K562 (cell line): ENCODE data around the gene SLC22A1. TPM values are rescaled to one million over a fixed set of nuclear protein-coding genes. Genes with fewer than 3 reads are reported as not detected.

Source experiments
- BACH1 ChIP-seq: fragments of 200-800 bp; sonication (Bioruptor generic); IDR thresholded peaks from 2 replicates; pipeline ENCODE4 v1.6.1; 2016; ENCODE audit warnings: missing genetic modification characterization, missing compliant biosample characterization
- MAFG ChIP-seq: fragments of 450-650 bp; conservative IDR thresholded peaks from 2 replicates; pipeline ENCODE4 v1.6.1; 2016; ENCODE audit warnings: missing genetic modification characterization, missing compliant biosample characterization
- MEF2D ChIP-seq: conservative IDR thresholded peaks from 2 replicates; pipeline ENCODE4 v1.6.1; 2016; ENCODE audit warnings: low read depth, missing genetic modification characterization, missing compliant biosample characterization
- PML ChIP-seq: IDR thresholded peaks from 2 replicates; pipeline ENCODE4 v1.6.1; 2012; ENCODE audit warnings: low read length, inconsistent platforms
- SMAD2 ChIP-seq: fragments of 150-350 bp; IDR thresholded peaks from 2 replicates; pipeline ENCODE4 v1.6.1; 2014; ENCODE audit warnings: low read depth, mild to moderate bottlenecking, low read length
- SOX6 ChIP-seq: fragments of 450-650 bp; IDR thresholded peaks from 2 replicates; pipeline ENCODE4 v1.6.1; 2014; ENCODE audit warnings: mild to moderate bottlenecking
- STAG1 ChIP-seq: sonication (generic); formaldehyde crosslinking; IDR thresholded peaks from 2 replicates; pipeline ENCODE4 v1.5.0; 2020; ENCODE audit warnings: missing genetic modification reagents, borderline replicate concordance
- TRIM28 ChIP-seq: fragments of 450-650 bp; IDR thresholded peaks from 2 replicates; pipeline ENCODE4 v1.6.1; 2017
- ZBED1 ChIP-seq: IDR thresholded peaks from 2 replicates; pipeline ENCODE4 v1.6.1; 2014
- ZNF212 ChIP-seq: fragments of 450-650 bp; formaldehyde crosslinking; IDR thresholded peaks from 2 replicates; pipeline ENCODE4 v1.4.0; 2020; ENCODE audit warnings: mild to moderate bottlenecking
- ZNF23 ChIP-seq: fragments of 250-450 bp; sonication (Bioruptor Pico); IDR thresholded peaks from 2 replicates; pipeline ENCODE4 v1.4.0; 2020; ENCODE audit warnings: mild to moderate bottlenecking
- ZNF583 ChIP-seq: fragments of 250-450 bp; sonication (Bioruptor Pico); IDR thresholded peaks from 2 replicates; pipeline ENCODE4 v1.4.0; 2020
- polyA plus RNA-seq, 8 experiments: library from polyadenylated mRNA; depleted of rRNA in 4 of 8; stranded (reverse) in 5 of 8; unstranded in 3 of 8; fragments of >200 nt; fragmentation: Nextera tagmentation in 2 of 8; fragmentation: Illumina TruSeq in 1 of 8; extraction: Ambion mirVana in 2 of 8; extraction: Trizol in 1 of 8; gene quantifications; 2 replicates each; pipeline versions ENCODE4 v1.2.1 to v1.2.3, GENCODE V29; 2011 to 2014; ENCODE audit warnings: inconsistent platforms in 1 of 8, missing spikeins in 1 of 8
- total RNA-seq, 7 experiments: library from RNA; depleted of rRNA in 6 of 7; stranded (reverse); fragments of >200 nt in 6 of 7; fragmentation: Illumina TruSeq in 2 of 7; extraction: Trizol in 2 of 7; gene quantifications; 2 replicates each; pipeline versions ENCODE4 v1.2.1 to v1.2.3, GENCODE V29; 2011 to 2021; ENCODE audit warnings: low replicate concordance in 1 of 7
- TF ChIP-seq, protein P1 (sequence below): fragments of 150-350 bp; IDR thresholded peaks from 2 replicates; pipeline ENCODE4 v1.6.1; 2014; ENCODE audit warnings: low read depth, mild to moderate bottlenecking, low read length, borderline replicate concordance
- TF ChIP-seq, protein P2 (sequence below): sonication (generic); formaldehyde crosslinking; IDR thresholded peaks from 2 replicates; pipeline ENCODE4 v1.8.0; 2022; ENCODE audit warnings: mild to moderate bottlenecking, missing genetic modification reagents
- TF ChIP-seq, protein P3 (sequence below): sonication (generic); formaldehyde crosslinking; IDR thresholded peaks from 2 replicates; pipeline ENCODE4 v1.8.0; 2022; ENCODE audit warnings: mild to moderate bottlenecking, missing genetic modification reagents
- TF ChIP-seq, protein P4 (sequence below): fragments of 200-800 bp; sonication (Bioruptor generic); IDR thresholded peaks from 2 replicates; pipeline ENCODE4 v1.6.1; 2017; ENCODE audit warnings: missing genetic modification characterization, missing compliant biosample characterization
- TF ChIP-seq, protein P5 (sequence below): fragments of 450-650 bp; formaldehyde crosslinking; conservative IDR thresholded peaks from 2 replicates; pipeline ENCODE4 v1.4.0; 2022; ENCODE audit warnings: mild to moderate bottlenecking, missing genetic modification characterization

SLC22A1 gene
- total and polyA plus RNA-seq, 9 of the 15 experiments (the other 6 are each of a cell fraction or from before 2014, with no cell fraction given), result 0.11 to 0.60 (median 0.26) TPM; not detected in 4

DNA sequence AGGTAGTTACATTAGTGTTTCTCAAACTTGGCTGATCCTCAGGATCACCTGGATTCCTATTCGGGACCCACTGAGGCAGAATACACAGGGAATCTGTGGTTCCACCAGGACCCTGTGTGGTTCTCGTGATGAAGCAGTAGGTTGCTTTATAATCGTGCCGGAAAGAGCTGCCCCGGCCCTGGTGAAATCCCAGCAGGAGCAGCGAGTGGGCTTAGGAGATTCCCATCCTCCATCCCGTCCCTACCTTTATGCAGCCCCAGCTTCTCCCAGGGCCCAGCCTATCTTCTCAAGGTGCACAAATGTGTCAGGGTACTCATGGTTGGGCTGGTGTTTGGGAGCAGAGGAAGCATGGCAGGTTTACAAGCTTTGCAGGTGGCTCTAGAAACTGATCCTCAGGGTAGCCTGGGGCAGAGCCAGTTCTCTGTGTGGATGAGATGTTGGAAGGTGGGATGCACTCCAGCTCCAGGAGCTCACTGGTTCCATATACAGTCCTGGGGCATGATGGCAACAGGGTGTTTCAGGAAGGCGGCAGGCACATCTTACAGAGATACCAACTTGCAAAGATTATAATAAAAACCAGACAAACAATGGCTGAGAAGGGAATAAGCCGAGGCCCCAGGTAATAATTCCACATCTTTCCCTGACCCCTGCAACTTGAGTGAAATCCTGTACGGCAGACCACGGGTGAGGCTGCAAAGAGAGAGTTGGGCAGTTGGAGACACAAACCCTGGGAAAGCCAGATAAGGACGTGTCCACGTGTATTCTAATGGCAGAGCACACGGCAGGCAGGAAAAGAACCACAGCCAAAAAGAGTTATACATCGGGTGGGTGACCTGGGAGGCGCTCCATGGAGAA is 5.9 kb downstream of the SLC22A1 start (continued):
- TF ChIP-seq ZNF212 (CRISPR knock-in tag) (no peak), ZBED1 (no peak), MAFG (tag) (no peak), TRIM28 (no peak), ZNF23 (CRISPR knock-in tag) (no peak), BACH1 (tag) (no peak), SOX6 (no peak), PML (no peak), STAG1 (CRISPR knock-in tag) (no peak), ZNF583 (CRISPR knock-in tag) (no peak), SMAD2 (no peak), MEF2D (tag) (no peak)
- TF ChIP-seq, protein P1, sequence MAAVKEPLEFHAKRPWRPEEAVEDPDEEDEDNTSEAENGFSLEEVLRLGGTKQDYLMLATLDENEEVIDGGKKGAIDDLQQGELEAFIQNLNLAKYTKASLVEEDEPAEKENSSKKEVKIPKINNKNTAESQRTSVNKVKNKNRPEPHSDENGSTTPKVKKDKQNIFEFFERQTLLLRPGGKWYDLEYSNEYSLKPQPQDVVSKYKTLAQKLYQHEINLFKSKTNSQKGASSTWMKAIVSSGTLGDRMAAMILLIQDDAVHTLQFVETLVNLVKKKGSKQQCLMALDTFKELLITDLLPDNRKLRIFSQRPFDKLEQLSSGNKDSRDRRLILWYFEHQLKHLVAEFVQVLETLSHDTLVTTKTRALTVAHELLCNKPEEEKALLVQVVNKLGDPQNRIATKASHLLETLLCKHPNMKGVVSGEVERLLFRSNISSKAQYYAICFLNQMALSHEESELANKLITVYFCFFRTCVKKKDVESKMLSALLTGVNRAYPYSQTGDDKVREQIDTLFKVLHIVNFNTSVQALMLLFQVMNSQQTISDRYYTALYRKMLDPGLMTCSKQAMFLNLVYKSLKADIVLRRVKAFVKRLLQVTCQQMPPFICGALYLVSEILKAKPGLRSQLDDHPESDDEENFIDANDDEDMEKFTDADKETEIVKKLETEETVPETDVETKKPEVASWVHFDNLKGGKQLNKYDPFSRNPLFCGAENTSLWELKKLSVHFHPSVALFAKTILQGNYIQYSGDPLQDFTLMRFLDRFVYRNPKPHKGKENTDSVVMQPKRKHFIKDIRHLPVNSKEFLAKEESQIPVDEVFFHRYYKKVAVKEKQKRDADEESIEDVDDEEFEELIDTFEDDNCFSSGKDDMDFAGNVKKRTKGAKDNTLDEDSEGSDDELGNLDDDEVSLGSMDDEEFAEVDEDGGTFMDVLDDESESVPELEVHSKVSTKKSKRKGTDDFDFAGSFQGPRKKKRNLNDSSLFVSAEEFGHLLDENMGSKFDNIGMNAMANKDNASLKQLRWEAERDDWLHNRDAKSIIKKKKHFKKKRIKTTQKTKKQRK, result no peak
- TF ChIP-seq, protein P2, sequence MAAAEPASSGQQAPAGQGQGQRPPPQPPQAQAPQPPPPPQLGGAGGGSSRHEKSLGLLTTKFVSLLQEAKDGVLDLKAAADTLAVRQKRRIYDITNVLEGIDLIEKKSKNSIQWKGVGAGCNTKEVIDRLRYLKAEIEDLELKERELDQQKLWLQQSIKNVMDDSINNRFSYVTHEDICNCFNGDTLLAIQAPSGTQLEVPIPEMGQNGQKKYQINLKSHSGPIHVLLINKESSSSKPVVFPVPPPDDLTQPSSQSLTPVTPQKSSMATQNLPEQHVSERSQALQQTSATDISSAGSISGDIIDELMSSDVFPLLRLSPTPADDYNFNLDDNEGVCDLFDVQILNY (CRISPR knock-in tag), result no peak
- TF ChIP-seq, protein P3, sequence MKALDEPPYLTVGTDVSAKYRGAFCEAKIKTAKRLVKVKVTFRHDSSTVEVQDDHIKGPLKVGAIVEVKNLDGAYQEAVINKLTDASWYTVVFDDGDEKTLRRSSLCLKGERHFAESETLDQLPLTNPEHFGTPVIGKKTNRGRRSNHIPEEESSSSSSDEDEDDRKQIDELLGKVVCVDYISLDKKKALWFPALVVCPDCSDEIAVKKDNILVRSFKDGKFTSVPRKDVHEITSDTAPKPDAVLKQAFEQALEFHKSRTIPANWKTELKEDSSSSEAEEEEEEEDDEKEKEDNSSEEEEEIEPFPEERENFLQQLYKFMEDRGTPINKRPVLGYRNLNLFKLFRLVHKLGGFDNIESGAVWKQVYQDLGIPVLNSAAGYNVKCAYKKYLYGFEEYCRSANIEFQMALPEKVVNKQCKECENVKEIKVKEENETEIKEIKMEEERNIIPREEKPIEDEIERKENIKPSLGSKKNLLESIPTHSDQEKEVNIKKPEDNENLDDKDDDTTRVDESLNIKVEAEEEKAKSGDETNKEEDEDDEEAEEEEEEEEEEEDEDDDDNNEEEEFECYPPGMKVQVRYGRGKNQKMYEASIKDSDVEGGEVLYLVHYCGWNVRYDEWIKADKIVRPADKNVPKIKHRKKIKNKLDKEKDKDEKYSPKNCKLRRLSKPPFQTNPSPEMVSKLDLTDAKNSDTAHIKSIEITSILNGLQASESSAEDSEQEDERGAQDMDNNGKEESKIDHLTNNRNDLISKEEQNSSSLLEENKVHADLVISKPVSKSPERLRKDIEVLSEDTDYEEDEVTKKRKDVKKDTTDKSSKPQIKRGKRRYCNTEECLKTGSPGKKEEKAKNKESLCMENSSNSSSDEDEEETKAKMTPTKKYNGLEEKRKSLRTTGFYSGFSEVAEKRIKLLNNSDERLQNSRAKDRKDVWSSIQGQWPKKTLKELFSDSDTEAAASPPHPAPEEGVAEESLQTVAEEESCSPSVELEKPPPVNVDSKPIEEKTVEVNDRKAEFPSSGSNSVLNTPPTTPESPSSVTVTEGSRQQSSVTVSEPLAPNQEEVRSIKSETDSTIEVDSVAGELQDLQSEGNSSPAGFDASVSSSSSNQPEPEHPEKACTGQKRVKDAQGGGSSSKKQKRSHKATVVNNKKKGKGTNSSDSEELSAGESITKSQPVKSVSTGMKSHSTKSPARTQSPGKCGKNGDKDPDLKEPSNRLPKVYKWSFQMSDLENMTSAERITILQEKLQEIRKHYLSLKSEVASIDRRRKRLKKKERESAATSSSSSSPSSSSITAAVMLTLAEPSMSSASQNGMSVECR (CRISPR knock-in tag), result no peak
- TF ChIP-seq, protein P4, sequence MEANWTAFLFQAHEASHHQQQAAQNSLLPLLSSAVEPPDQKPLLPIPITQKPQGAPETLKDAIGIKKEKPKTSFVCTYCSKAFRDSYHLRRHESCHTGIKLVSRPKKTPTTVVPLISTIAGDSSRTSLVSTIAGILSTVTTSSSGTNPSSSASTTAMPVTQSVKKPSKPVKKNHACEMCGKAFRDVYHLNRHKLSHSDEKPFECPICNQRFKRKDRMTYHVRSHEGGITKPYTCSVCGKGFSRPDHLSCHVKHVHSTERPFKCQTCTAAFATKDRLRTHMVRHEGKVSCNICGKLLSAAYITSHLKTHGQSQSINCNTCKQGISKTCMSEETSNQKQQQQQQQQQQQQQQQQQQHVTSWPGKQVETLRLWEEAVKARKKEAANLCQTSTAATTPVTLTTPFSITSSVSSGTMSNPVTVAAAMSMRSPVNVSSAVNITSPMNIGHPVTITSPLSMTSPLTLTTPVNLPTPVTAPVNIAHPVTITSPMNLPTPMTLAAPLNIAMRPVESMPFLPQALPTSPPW (CRISPR knock-in tag), result no peak
- TF ChIP-seq, protein P5, sequence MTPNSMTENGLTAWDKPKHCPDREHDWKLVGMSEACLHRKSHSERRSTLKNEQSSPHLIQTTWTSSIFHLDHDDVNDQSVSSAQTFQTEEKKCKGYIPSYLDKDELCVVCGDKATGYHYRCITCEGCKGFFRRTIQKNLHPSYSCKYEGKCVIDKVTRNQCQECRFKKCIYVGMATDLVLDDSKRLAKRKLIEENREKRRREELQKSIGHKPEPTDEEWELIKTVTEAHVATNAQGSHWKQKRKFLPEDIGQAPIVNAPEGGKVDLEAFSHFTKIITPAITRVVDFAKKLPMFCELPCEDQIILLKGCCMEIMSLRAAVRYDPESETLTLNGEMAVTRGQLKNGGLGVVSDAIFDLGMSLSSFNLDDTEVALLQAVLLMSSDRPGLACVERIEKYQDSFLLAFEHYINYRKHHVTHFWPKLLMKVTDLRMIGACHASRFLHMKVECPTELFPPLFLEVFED (CRISPR knock-in tag), result no peak
